GM18508 (cell line): ENCODE measurements around the gene ABCF3.

Experiments
- ATAC-seq: cut with Tn5 transposase; IDR thresholded peaks from one replicate; pipeline ENCODE4 v1.9.1; 2021; ENCODE audit warnings: moderate number of reproducible peaks; ENCODE audit not compliant: insufficient read depth, unreplicated experiment

The ABCF3 gene

DNA sequence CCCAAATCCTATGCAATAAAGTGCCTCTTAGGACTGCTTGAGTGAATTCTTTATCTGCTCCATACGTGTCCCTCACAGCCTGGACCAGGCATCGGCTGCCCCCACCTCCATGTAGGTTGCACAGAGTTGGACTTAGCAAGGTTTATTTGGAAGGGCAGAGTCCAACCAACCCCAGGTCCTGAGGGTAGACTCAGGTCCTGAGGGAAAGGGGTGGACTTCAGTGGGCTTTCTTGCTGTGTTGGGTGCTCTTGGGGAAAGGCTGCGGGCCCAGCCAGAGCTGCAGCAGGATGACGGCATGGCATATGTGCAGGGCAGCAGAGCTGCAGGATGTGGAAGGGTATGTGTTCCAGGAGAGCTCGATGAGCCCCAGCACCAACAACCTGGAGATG lies 56.3 kb downstream of the ABCF3 start:
- ATAC-seq, result no peak
